A549 (cell line): ENCODE measurements around the gene LMNTD1. TPM values are rescaled to one million over a fixed set of nuclear protein-coding genes. Genes with fewer than 3 reads are reported as not detected.

Experiments used
- ATAC-seq, 2 experiments: fragments of 200-7000 bp in 1 of 2; fragments of >200 bp in 1 of 2; cut with Nextera tagmentation in 1 of 2; cut with Tn5 transposase in 1 of 2; 3 replicates each; pipeline versions ENCODE4 v1.8.0 to v1.9.1; 2018 to 2020; ENCODE audit warnings: mild to moderate bottlenecking in 1 of 2, moderate library complexity in 1 of 2
- CTCF ChIA-PET: fragments of 300-600 bp; sonication (Branson Sonifier 250); formaldehyde crosslinking; extraction: SDS; loops from one replicate; lab custom pipeline; 2021; ENCODE audit warnings: antibody characterized with exemption, inconsistent platforms; lab: Yijun Ruan, JAX
- POLR2A ChIA-PET: fragments of 350-600 bp; formaldehyde crosslinking; extraction: SDS; loops from one replicate; lab custom pipeline; 2021; ENCODE audit warnings: antibody characterized with exemption, inconsistent platforms; lab: Yijun Ruan, JAX
- DNase-seq, 2 experiments: peaks; one replicate each; pipeline versions ENCODE4 v3.0.0 to v3.0.0-alpha.2; 2011 to 2016; ENCODE audit warnings: low read depth in 1 of 2, low spot score in 1 of 2
- FAIRE-seq: peaks from 2 replicates; lab custom pipeline; 2011; peaks lifted over from hg19 to GRCh38; lab: Jason Lieb, UNC
- H3K27ac ChIP-seq, 2 experiments: fragments of >200 bp; sonication (Bioruptor Twin); formaldehyde crosslinking; 3 replicates each; pipeline ENCODE4 v1.5.1; 2016 to 2017
- H3K4me1 ChIP-seq: fragments of >200 bp; sonication (Bioruptor Twin); formaldehyde crosslinking; 3 replicates; pipeline ENCODE4 v1.6.1; 2016
- H3K4me2 ChIP-seq: fragments of >200 bp; sonication (Bioruptor Twin); formaldehyde crosslinking; 3 replicates; pipeline ENCODE4 v1.6.1; 2016
- H3K4me3 ChIP-seq: fragments of >200 bp; sonication (Bioruptor Twin); formaldehyde crosslinking; 3 replicates; pipeline ENCODE4 v1.5.1; 2016
- H3K9me3 ChIP-seq: fragments of >200 bp; sonication (Bioruptor Twin); formaldehyde crosslinking; 3 replicates; pipeline ENCODE4 v1.6.1; 2016
- CBX2 ChIP-seq: fragments of 200-600 bp; sonication (generic); IDR thresholded peaks from 2 replicates; pipeline ENCODE4 v1.6.1; 2016; ENCODE audit warnings: low read depth, mild to moderate bottlenecking, borderline replicate concordance
- GATA3 ChIP-seq: IDR thresholded peaks from 2 replicates; pipeline ENCODE4 v1.6.1; 2012; ENCODE audit warnings: borderline replicate concordance
- HDAC2 ChIP-seq: fragments of 200-600 bp; sonication (generic); IDR thresholded peaks from 2 replicates; pipeline ENCODE4 v1.6.1; 2016
- HEYL ChIP-seq: fragments of 250-450 bp; sonication (Bioruptor Pico); IDR thresholded peaks from 2 replicates; pipeline ENCODE4 v1.8.0; 2021; ENCODE audit warnings: mild to moderate bottlenecking, moderate library complexity
- HOXB13 ChIP-seq: fragments of 250-450 bp; sonication (Bioruptor Pico); IDR thresholded peaks from 2 replicates; pipeline ENCODE4 v1.5.0; 2020; ENCODE audit warnings: low read depth, mild to moderate bottlenecking, moderate library complexity
- JUN ChIP-seq, 2 experiments: fragments of >200 bp; sonication (Bioruptor Twin); formaldehyde crosslinking; IDR thresholded peaks; 2 replicates in 1 of 2; 3 replicates in 1 of 2; pipeline ENCODE4 v1.6.1; 2016 to 2017
- JUNB ChIP-seq: fragments of >200 bp; sonication (Bioruptor Twin); formaldehyde crosslinking; IDR thresholded peaks from 2 replicates; pipeline ENCODE4 v1.6.1; 2016
- KDM1A ChIP-seq: fragments of 200-600 bp; sonication (generic); IDR thresholded peaks from 2 replicates; pipeline ENCODE4 v1.6.1; 2016; ENCODE audit warnings: low read depth, mild to moderate bottlenecking
- MAFK ChIP-seq: fragments of 450-650 bp; IDR thresholded peaks from 2 replicates; pipeline ENCODE4 v1.6.1; 2014; ENCODE audit not compliant: partially characterized antibody
- MYC ChIP-seq: IDR thresholded peaks from 2 replicates; pipeline ENCODE4 v1.6.1; 2012; ENCODE audit warnings: mild to moderate bottlenecking, inconsistent platforms, low read length, improper control_type of control experiment, borderline replicate concordance
- NFE2L2 ChIP-seq: fragments of 150-350 bp; conservative IDR thresholded peaks from 2 replicates; pipeline ENCODE4 v1.6.1; 2014; ENCODE audit warnings: low read length
- POLR2A ChIP-seq: IDR thresholded peaks from 2 replicates; pipeline ENCODE4 v1.6.1; 2012; ENCODE audit warnings: mild to moderate bottlenecking, low read length
- RAD21 ChIP-seq, 2 experiments: fragments of >200 bp in 1 of 2; sonication (Bioruptor Twin) in 1 of 2; formaldehyde crosslinking in 1 of 2; IDR thresholded peaks in 1 of 2; conservative IDR thresholded peaks in 1 of 2; 2 replicates in 1 of 2; 3 replicates in 1 of 2; pipeline ENCODE4 v1.6.1; 2012 to 2018; ENCODE audit warnings: inconsistent platforms in 1 of 2
- RARB ChIP-seq: fragments of 250-450 bp; sonication (Bioruptor Pico); IDR thresholded peaks from 2 replicates; pipeline ENCODE4 v1.8.0; 2021; ENCODE audit warnings: mild to moderate bottlenecking, moderate library complexity
- RCOR1 ChIP-seq: fragments of 150-350 bp; IDR thresholded peaks from 2 replicates; pipeline ENCODE4 v1.6.1; 2014; ENCODE audit warnings: antibody characterized with exemption, low read length, low read depth
- RFX5 ChIP-seq: fragments of 450-650 bp; IDR thresholded peaks from 2 replicates; pipeline ENCODE4 v1.7.1; 2014; ENCODE audit warnings: antibody characterized with exemption, mild to moderate bottlenecking, moderate library complexity
- RNF2 ChIP-seq: fragments of 200-600 bp; sonication (generic); IDR thresholded peaks from 2 replicates; pipeline ENCODE4 v1.6.1; 2016; ENCODE audit warnings: low read depth, mild to moderate bottlenecking, antibody characterized with exemption, moderate library complexity, borderline replicate concordance
- TP53 ChIP-seq: fragments of 250-450 bp; sonication (Bioruptor Pico); IDR thresholded peaks from 2 replicates; pipeline ENCODE4 v1.5.0; 2021; ENCODE audit warnings: mild to moderate bottlenecking, moderate library complexity
- ZC3H11A ChIP-seq: fragments of 450-650 bp; IDR thresholded peaks from 2 replicates; pipeline ENCODE4 v1.6.1; 2014; ENCODE audit warnings: antibody characterized with exemption, mild to moderate bottlenecking
- ZFP36 ChIP-seq: fragments of 450-650 bp; IDR thresholded peaks from 2 replicates; pipeline ENCODE4 v1.6.1; 2014; ENCODE audit warnings: borderline replicate concordance; ENCODE audit not compliant: partially characterized antibody
- ZNF302 ChIP-seq: fragments of 250-450 bp; sonication (Bioruptor Pico); IDR thresholded peaks from 2 replicates; pipeline ENCODE4 v1.9.0; 2021; ENCODE audit warnings: inconsistent platforms, mild to moderate bottlenecking, moderate library complexity
- WGBS: methylation state at CpG from one replicate; pipeline ENCODE4 v1.1.6; 2017; ENCODE audit errors: missing lambda C conversion rate; 5-methylcytosine and 5-hydroxymethylcytosine counted together
- polyA plus RNA-seq, 4 experiments: library from polyadenylated mRNA; depleted of rRNA in 3 of 4; stranded (reverse); fragments of >200 nt; fragmentation: RNase III in 1 of 4; extraction: RNeasy Plus Mini Kit Qiagen cat#74134 plus additional on column Dnase treatment in 1 of 4; gene quantifications; 2 replicates in 3 of 4; 3 replicates in 1 of 4; pipeline ENCODE4 v1.2.3, GENCODE V29; 2011 to 2017
- TF ChIP-seq, protein P1 (sequence below): IDR thresholded peaks from 2 replicates; pipeline ENCODE4 v1.6.1; 2012
- TF ChIP-seq, protein P2 (sequence below): fragments of >200 bp; sonication (Bioruptor Twin); formaldehyde crosslinking; IDR thresholded peaks from 3 replicates; pipeline ENCODE4 v1.5.1; 2016
- TF ChIP-seq, protein P3 (sequence below): fragments of 450-650 bp; IDR thresholded peaks from 2 replicates; pipeline ENCODE4 v1.6.1; 2014; ENCODE audit warnings: antibody characterized with exemption
- TF ChIP-seq, protein P4 (sequence below): fragments of 250-450 bp; sonication (Bioruptor Pico); IDR thresholded peaks from 2 replicates; pipeline ENCODE4 v1.5.0; 2020; ENCODE audit warnings: low read depth, mild to moderate bottlenecking, moderate library complexity
- TF ChIP-seq, protein P5 (sequence below): IDR thresholded peaks from 2 replicates; pipeline ENCODE4 v1.6.1; 2012

Gene LMNTD1
- polyA plus RNA-seq, 2 of the 4 experiments (the other 2 are of a cell fraction): not detected

DNA sequence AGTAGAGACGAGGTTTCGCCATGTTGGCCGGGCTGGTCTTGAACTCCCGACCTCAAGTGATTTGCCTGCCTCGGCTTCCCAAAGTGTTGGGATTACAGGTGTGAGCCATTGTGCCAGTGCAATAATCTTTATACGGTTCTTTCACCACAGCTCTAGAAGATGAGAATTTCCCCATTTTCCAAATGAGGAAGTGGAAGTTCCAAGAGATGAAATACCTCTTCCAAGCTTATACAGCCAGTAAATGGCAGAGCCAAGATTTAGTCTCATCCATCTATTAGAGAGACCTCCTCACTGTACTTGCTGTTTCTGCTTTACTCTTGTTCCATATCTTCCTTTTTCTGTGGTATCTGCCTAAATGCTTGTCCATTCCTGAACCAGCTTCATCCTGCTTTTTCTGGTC is 3.1 kb upstream of the LMNTD1 start (continued):
- TF ChIP-seq JUN (IDR thresholded peaks at IDR 0.05): no peak

DNA sequence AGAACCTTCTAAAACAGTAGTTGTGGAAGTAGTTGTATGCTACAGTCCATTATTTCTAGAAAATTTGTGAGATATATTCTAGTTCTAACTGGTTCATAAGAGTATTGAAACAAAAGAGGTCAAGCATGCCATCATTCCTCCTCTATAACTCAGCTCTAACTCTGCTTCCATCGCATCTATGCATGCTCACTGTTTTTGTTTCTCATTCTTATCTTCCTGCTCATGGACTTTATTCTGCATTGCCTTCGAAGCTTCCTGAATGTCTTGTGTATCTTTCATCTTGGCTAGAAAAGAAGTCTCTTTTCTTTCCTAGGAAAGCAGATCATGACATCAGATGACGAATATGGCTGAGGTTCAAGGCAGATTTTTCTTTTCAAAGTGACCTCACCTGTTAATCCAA is 402 bp downstream of the LMNTD1 start:
- no peaks in the 10 kb centered on the region for H3K9me3 ChIP-seq
- ATAC-seq (no peak), FAIRE-seq (no peak), DNase-seq (no peak)
- H3K4me2 ChIP-seq: no peak overlapping the region
- TF ChIP-seq GATA3 (no peak), RCOR1 (no peak), ZFP36 (no peak), ZC3H11A (no peak), MAFK (no peak), NFE2L2 (no peak)
- TF ChIP-seq, protein P1, sequence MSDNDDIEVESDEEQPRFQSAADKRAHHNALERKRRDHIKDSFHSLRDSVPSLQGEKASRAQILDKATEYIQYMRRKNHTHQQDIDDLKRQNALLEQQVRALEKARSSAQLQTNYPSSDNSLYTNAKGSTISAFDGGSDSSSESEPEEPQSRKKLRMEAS: no peak
- TF ChIP-seq, protein P2, sequence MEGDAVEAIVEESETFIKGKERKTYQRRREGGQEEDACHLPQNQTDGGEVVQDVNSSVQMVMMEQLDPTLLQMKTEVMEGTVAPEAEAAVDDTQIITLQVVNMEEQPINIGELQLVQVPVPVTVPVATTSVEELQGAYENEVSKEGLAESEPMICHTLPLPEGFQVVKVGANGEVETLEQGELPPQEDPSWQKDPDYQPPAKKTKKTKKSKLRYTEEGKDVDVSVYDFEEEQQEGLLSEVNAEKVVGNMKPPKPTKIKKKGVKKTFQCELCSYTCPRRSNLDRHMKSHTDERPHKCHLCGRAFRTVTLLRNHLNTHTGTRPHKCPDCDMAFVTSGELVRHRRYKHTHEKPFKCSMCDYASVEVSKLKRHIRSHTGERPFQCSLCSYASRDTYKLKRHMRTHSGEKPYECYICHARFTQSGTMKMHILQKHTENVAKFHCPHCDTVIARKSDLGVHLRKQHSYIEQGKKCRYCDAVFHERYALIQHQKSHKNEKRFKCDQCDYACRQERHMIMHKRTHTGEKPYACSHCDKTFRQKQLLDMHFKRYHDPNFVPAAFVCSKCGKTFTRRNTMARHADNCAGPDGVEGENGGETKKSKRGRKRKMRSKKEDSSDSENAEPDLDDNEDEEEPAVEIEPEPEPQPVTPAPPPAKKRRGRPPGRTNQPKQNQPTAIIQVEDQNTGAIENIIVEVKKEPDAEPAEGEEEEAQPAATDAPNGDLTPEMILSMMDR: no peak
- TF ChIP-seq, protein P3, sequence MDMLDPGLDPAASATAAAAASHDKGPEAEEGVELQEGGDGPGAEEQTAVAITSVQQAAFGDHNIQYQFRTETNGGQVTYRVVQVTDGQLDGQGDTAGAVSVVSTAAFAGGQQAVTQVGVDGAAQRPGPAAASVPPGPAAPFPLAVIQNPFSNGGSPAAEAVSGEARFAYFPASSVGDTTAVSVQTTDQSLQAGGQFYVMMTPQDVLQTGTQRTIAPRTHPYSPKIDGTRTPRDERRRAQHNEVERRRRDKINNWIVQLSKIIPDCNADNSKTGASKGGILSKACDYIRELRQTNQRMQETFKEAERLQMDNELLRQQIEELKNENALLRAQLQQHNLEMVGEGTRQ: no peak
- TF ChIP-seq, protein P4, sequence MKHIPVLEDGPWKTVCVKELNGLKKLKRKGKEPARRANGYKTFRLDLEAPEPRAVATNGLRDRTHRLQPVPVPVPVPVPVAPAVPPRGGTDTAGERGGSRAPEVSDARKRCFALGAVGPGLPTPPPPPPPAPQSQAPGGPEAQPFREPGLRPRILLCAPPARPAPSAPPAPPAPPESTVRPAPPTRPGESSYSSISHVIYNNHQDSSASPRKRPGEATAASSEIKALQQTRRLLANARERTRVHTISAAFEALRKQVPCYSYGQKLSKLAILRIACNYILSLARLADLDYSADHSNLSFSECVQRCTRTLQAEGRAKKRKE (CRISPR knock-in tag): no peak
- ChIA-PET CTCF (interaction anchor here (1.1 kb wide), 1 partner anchor 66 kb away, joined by 3 read pairs; no protein-coding TSS in a partner anchor), POLR2A (no interaction called here)
- 33% methylated on average over 3 of the region's 3 CpGs for WGBS
- H3K4me1 ChIP-seq: no peaks in the 10 kb centered on the region
- no peak overlapping the region for H3K4me3 ChIP-seq
- no peak overlapping the region for H3K27ac ChIP-seq

DNA sequence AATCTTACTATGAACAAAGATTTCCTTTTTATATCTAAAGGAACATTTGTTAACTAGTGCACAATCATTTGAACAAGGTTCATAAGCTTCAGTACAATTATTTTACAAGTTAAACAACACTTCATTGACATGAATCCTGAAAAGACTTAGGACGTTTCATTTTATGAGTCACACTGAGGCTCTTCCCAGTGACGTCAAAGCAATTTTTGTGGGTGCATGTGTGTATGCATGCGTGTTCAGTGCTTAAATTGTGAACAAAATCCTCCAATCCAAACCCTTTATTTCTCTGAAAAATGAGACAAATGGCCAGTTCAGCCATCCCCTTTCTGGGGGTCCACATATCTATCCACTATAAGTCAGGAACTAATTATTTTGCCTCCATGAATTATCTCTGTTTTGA is 2.9 kb downstream of the LMNTD1 start:
- POLR2A ChIA-PET: no interaction called here
- WGBS: 21% methylated on average over 3 of the region's 3 CpGs

More for the DNA sequence above, 2.9 kb downstream of the LMNTD1 start:
- FAIRE-seq (peak; percentile 32), ATAC-seq (no peak), DNase-seq (no peak)
- no peak overlapping the region for H3K27ac ChIP-seq
- H3K4me2 ChIP-seq: no peak overlapping the region
- H3K4me1 ChIP-seq: no peaks in the 10 kb centered on the region
- TF ChIP-seq RARB (CRISPR knock-in tag): no peak
- TF ChIP-seq TP53: no peak
- no peak for TF ChIP-seq RCOR1
- TF ChIP-seq, protein P5, sequence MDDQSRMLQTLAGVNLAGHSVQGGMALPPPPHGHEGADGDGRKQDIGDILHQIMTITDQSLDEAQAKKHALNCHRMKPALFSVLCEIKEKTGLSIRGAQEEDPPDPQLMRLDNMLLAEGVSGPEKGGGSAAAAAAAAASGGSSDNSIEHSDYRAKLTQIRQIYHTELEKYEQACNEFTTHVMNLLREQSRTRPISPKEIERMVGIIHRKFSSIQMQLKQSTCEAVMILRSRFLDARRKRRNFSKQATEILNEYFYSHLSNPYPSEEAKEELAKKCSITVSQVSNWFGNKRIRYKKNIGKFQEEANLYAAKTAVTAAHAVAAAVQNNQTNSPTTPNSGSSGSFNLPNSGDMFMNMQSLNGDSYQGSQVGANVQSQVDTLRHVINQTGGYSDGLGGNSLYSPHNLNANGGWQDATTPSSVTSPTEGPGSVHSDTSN: no peak
- no peak for TF ChIP-seq POLR2A
- TF ChIP-seq HOXB13: no peak
- no peak for TF ChIP-seq KDM1A
- TF ChIP-seq, protein P1: no peak
- no peak for TF ChIP-seq HDAC2
- TF ChIP-seq CBX2: no peak
- no peak for TF ChIP-seq RFX5
- TF ChIP-seq, protein P3: no peak
- no peak for TF ChIP-seq HEYL
- TF ChIP-seq MYC: no peak
- TF ChIP-seq RAD21 (conservative IDR thresholded peaks at IDR 0.05 in 1 of 2, IDR thresholded peaks at IDR 0.05 in 1 of 2): no peak
- TF ChIP-seq NFE2L2: no peak
- TF ChIP-seq ZNF302 (CRISPR knock-in tag): no peak
- no peak for TF ChIP-seq RNF2
- TF ChIP-seq JUNB: no peak
- H3K4me3 ChIP-seq: no peak overlapping the region
- H3K9me3 ChIP-seq: no peaks in the 10 kb centered on the region
- CTCF ChIA-PET: no interaction called here
